Ishikawa (cell line): ENCODE results near the gene MAPK7.

ENCODE experiments used
- CEBPB ChIP-seq: IDR thresholded peaks from 2 replicates; pipeline ENCODE4 v1.6.1; 2012
- CREB1 ChIP-seq: IDR thresholded peaks from 2 replicates; pipeline ENCODE4 v1.6.1; 2012; ENCODE audit warnings: low read depth
- EGR1 ChIP-seq: IDR thresholded peaks from 2 replicates; pipeline ENCODE4 v1.6.1; 2012
- EP300 ChIP-seq: IDR thresholded peaks from 2 replicates; pipeline ENCODE4 v1.6.1; 2012; ENCODE audit warnings: borderline replicate concordance
- FOXM1 ChIP-seq: IDR thresholded peaks from 2 replicates; pipeline ENCODE4 v1.6.1; 2012; ENCODE audit warnings: low read depth, borderline replicate concordance
- NFIC ChIP-seq: IDR thresholded peaks from 2 replicates; pipeline ENCODE4 v1.6.1; 2012
- RAD21 ChIP-seq: IDR thresholded peaks from 2 replicates; pipeline ENCODE4 v1.6.1; 2012; ENCODE audit warnings: low read depth
- TAF1 ChIP-seq: IDR thresholded peaks from 2 replicates; pipeline ENCODE4 v1.6.1; 2012; ENCODE audit warnings: low read depth, mild to moderate bottlenecking
- TCF12 ChIP-seq: IDR thresholded peaks from 2 replicates; pipeline ENCODE4 v1.6.1; 2012; ENCODE audit warnings: low read depth
- TEAD4 ChIP-seq: IDR thresholded peaks from 2 replicates; pipeline ENCODE4 v1.6.1; 2012
- USF1 ChIP-seq: IDR thresholded peaks from 2 replicates; pipeline ENCODE4 v1.6.1; 2012
- YY1 ChIP-seq: IDR thresholded peaks from 2 replicates; pipeline ENCODE4 v1.6.1; 2012; ENCODE audit warnings: low read depth
- ZBTB7A ChIP-seq: IDR thresholded peaks from 2 replicates; pipeline ENCODE4 v1.6.1; 2012; ENCODE audit warnings: low read depth
- TF ChIP-seq, protein P1 (sequence below): IDR thresholded peaks from 2 replicates; pipeline ENCODE4 v1.6.1; 2012
- TF ChIP-seq, protein P2 (sequence below): IDR thresholded peaks from 2 replicates; pipeline ENCODE4 v1.6.1; 2012; ENCODE audit warnings: low read depth, mild to moderate bottlenecking

MAPK7 gene

GRCh38 chr17:19380481-19381301 is 2.4 kb downstream of the MAPK7 start:
- TF ChIP-seq NFIC, result peak; percentile 26; the same call in 1 of the 2 replicates
- no peak for TF ChIP-seq ZBTB7A
- TF ChIP-seq CREB1, result no peak

DNA sequence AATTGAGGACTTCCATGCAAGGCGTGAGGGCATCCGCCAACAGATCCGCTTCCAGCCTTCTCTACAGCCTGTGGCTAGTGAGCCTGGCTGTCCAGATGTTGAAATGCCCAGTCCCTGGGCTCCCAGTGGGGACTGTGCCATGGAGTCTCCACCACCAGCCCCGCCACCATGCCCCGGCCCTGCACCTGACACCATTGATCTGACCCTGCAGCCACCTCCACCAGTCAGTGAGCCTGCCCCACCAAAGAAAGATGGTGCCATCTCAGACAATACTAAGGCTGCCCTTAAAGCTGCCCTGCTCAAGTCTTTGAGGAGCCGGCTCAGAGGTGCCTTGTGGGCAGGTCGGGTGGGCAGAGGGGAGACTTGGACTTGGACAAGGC is 3.1 kb downstream of the MAPK7 start:
- no peak for TF ChIP-seq YY1
- TF ChIP-seq TCF12, result no peak
- no peak for TF ChIP-seq NFIC
- no peak for TF ChIP-seq TAF1
- TF ChIP-seq RAD21, result no peak
- TF ChIP-seq CEBPB, result no peak
- TF ChIP-seq EP300, result no peak
- no peak for TF ChIP-seq CREB1
- TF ChIP-seq FOXM1, result no peak
- TF ChIP-seq, protein P1, sequence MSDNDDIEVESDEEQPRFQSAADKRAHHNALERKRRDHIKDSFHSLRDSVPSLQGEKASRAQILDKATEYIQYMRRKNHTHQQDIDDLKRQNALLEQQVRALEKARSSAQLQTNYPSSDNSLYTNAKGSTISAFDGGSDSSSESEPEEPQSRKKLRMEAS, result no peak
- no peak for TF ChIP-seq USF1

DNA sequence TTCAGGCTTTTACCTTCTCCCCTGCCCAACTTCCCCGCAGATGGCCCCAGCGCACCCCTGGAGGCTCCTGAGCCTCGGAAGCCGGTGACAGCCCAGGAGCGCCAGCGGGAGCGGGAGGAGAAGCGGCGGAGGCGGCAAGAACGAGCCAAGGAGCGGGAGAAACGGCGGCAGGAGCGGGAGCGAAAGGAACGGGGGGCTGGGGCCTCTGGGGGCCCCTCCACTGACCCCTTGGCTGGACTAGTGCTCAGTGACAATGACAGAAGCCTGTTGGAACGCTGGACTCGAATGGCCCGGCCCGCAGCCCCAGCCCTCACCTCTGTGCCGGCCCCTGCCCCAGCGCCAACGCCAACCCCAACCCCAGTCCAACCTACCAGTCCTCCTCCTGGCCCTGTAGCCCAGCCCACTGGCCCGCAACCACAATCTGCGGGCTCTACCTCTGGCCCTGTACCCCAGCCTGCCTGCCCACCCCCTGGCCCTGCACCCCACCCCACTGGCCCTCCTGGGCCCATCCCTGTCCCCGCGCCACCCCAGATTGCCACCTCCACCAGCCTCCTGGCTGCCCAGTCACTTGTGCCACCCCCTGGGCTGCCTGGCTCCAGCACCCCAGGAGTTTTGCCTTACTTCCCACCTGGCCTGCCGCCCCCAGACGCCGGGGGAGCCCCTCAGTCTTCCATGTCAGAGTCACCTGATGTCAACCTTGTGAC is 3.6 kb downstream of the MAPK7 start:
- TF ChIP-seq USF1 (no peak), FOXM1 (no peak)
- TF ChIP-seq, protein P1, result no peak

DNA sequence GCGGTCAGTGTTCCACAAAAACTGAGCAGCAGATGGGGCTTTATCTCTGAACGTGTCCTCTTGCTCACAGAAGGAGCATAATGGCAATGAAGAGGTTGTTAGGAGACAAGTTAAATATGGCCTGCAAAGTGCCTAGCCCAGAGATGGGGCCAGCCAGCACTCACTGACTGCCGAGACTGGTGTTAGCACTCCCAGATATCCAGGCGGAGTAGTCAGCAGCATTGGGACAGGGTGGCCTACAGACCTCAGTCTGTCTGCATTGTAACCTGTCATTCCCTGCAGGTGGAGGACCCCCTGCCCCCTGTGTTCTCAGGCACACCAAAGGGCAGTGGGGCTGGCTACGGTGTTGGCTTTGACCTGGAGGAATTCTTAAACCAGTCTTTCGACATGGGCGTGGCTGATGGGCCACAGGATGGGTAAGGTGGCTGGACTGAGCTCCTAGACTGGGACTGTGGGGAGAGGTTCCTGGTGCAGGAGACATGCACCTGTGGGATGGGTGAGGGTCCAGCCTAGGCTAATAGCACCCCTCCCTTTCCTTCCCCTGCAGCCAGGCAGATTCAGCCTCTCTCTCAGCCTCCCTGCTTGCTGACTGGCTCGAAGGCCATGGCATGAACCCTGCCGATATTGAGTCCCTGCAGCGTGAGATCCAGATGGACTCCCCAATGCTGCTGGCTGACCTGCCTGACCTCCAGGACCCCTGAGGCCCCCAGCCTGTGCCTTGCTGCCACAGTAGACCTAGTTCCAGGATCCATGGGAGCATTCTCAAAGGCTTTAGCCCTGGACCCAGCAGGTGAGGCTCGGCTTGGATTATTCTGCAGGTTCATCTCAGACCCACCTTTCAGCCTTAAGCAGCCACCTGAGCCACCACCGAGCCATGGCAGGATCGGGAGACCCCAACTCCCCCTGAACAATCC is 4.5 kb downstream of the MAPK7 start:
- TF ChIP-seq FOXM1, result no peak
- no peak for TF ChIP-seq CEBPB
- no peak for TF ChIP-seq TEAD4
- no peak for TF ChIP-seq USF1
- TF ChIP-seq, protein P2, sequence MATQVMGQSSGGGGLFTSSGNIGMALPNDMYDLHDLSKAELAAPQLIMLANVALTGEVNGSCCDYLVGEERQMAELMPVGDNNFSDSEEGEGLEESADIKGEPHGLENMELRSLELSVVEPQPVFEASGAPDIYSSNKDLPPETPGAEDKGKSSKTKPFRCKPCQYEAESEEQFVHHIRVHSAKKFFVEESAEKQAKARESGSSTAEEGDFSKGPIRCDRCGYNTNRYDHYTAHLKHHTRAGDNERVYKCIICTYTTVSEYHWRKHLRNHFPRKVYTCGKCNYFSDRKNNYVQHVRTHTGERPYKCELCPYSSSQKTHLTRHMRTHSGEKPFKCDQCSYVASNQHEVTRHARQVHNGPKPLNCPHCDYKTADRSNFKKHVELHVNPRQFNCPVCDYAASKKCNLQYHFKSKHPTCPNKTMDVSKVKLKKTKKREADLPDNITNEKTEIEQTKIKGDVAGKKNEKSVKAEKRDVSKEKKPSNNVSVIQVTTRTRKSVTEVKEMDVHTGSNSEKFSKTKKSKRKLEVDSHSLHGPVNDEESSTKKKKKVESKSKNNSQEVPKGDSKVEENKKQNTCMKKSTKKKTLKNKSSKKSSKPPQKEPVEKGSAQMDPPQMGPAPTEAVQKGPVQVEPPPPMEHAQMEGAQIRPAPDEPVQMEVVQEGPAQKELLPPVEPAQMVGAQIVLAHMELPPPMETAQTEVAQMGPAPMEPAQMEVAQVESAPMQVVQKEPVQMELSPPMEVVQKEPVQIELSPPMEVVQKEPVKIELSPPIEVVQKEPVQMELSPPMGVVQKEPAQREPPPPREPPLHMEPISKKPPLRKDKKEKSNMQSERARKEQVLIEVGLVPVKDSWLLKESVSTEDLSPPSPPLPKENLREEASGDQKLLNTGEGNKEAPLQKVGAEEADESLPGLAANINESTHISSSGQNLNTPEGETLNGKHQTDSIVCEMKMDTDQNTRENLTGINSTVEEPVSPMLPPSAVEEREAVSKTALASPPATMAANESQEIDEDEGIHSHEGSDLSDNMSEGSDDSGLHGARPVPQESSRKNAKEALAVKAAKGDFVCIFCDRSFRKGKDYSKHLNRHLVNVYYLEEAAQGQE, result no peak
- TF ChIP-seq CREB1, result no peak
- TF ChIP-seq, protein P1, result no peak
- TF ChIP-seq EGR1, result no peak
- TF ChIP-seq RAD21, result no peak
- TF ChIP-seq TCF12, result no peak
- no peak for TF ChIP-seq ZBTB7A
- no peak for TF ChIP-seq YY1
- no peak for TF ChIP-seq NFIC
- TF ChIP-seq EP300, result no peak

DNA sequence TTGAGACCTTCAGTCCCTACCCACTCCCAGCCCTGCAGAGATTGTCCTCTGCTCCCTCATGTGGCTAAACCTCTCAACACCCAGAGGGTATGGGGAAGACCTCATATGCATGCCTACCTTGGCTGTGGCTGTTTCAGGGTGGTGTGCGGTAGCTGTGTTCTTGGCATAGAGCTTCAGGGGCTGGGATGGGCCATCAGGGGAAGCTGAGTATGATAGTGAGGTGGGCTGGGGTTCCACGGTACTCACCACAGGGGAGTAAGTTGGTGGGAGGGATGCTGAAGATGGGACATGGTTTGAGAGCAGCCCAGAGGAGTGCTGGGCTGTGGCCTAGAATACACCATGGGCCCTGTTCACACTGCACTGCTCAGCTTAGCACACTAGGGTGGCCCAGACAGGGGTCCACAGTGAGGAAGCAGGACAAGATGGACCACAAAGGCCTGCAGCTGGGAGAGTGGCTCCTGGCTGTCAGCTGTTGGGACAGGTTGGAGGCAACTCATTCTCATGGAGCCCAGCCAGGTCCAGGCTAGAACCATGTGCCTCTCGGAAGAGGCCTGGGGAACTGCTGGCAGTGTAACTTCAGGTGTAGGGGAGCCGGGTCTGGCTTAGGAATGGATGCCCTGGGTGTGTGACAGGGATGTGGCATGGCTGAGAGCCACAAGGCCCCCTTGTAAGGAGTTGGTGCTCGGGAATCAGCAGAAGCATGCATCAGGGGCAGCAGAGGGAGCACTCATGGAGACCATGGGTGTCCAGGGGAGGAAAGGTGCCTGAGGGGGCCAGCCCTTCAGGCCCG is 5.6 kb downstream of the MAPK7 start:
- TF ChIP-seq NFIC, result no peak
- no peak for TF ChIP-seq CREB1
- TF ChIP-seq RAD21, result no peak

GRCh38 chr17:19384723-19385391 is 6.6 kb downstream of the MAPK7 start:
- TF ChIP-seq TAF1 (no peak), YY1 (no peak), USF1 (no peak), EP300 (no peak), TEAD4 (no peak)
